Hematopoietic multipotent progenitor cell treated with erythropoietin and hydrocortisone succinate and interleukin-3 and kit ligand, for 15 days (in vitro differentiated cells): Measurements from ENCODE around the gene XPO1.
"Not testable (repeated sequence)": the region's sequence is repeated elsewhere in the genome, so short reads cannot be mapped to it uniquely, and the experiment has no call there.

Experiments used
- DNase-seq: peaks from one replicate; pipeline ENCODE4 v3.0.0-alpha.2; 2015; ENCODE audit warnings: low spot score

XPO1 gene

GRCh38 chr2:61538200-61538919, at the start of gene XPO1:
Gene XPO1, minus strand, starts transcription at chr2:61538356. Its CDS starts 4,459 bp downstream, at chr2:61533897.
- peak; percentile 99 for DNase-seq

- DNase-seq, result not testable (repeated sequence)
These were observed 48.8 kb upstream of the XPO1 start for GRCh38 chr2:61586928-61587327.

- no peak for DNase-seq
These were observed 47.2 kb upstream of the XPO1 start for GRCh38 chr2:61585383-61585782.

GRCh38 chr2:61584368-61584767, 46.2 kb upstream of the XPO1 start:
- not testable (repeated sequence) for DNase-seq

GRCh38 chr2:61582165-61582564, 44.0 kb upstream of the XPO1 start:
- DNase-seq, result no peak

- DNase-seq, result no peak
These were observed 43.6 kb upstream of the XPO1 start for GRCh38 chr2:61581716-61582115.

- no peak for DNase-seq
These were observed 37.3 kb upstream of the XPO1 start for GRCh38 chr2:61575447-61575859.

- DNase-seq, result no peak
These were observed 28.4 kb upstream of the XPO1 start for GRCh38 chr2:61566566-61566965.

- DNase-seq, result no peak
These were observed 24.5 kb upstream of the XPO1 start for GRCh38 chr2:61562615-61563014.

- DNase-seq, result no peak
These were observed 20.0 kb upstream of the XPO1 start for GRCh38 chr2:61558160-61558559.

- DNase-seq, result no peak
These were observed 19.2 kb upstream of the XPO1 start for GRCh38 chr2:61557381-61557780.

- no peak for DNase-seq
These were observed 16.4 kb upstream of the XPO1 start for GRCh38 chr2:61554604-61555003.

GRCh38 chr2:61550375-61551209, 12.4 kb upstream of the XPO1 start:
- no peak for DNase-seq

GRCh38 chr2:61549546-61549945, 11.4 kb upstream of the XPO1 start:
- no peak for DNase-seq

- DNase-seq, result no peak
These were observed 4.9 kb upstream of the XPO1 start for GRCh38 chr2:61543062-61543461.

- DNase-seq, result not testable (repeated sequence)
These were observed 2.0 kb upstream of the XPO1 start for GRCh38 chr2:61540167-61540566.

GRCh38 chr2:61538920-61539520, 864 bp upstream of the XPO1 start:
- no peak for DNase-seq

- no peak for DNase-seq
These were observed 281 bp downstream of the XPO1 start for GRCh38 chr2:61537950-61538199.

GRCh38 chr2:61537277-61537949, 743 bp downstream of the XPO1 start:
- DNase-seq, result no peak

GRCh38 chr2:61536572-61537276, 1.4 kb downstream of the XPO1 start:
- peak; percentile 83 for DNase-seq

- DNase-seq, result peak; percentile 25
These were observed 2.0 kb downstream of the XPO1 start for GRCh38 chr2:61536180-61536571.

GRCh38 chr2:61535449-61535848, 2.7 kb downstream of the XPO1 start:
- no peak for DNase-seq
